Inferior parietal cortex (tissue), 1 donor: ENCODE results near the gene TMEM106C.
A peak's percentile ranks its signal among the peaks of the same experiment; 100 is the strongest.

Experiments used
- DNase-seq: peaks from one replicate; pipeline ENCODE4 v3.0.0-alpha.2; 2016; ENCODE audit errors: extremely low spot score

The TMEM106C gene

DNA sequence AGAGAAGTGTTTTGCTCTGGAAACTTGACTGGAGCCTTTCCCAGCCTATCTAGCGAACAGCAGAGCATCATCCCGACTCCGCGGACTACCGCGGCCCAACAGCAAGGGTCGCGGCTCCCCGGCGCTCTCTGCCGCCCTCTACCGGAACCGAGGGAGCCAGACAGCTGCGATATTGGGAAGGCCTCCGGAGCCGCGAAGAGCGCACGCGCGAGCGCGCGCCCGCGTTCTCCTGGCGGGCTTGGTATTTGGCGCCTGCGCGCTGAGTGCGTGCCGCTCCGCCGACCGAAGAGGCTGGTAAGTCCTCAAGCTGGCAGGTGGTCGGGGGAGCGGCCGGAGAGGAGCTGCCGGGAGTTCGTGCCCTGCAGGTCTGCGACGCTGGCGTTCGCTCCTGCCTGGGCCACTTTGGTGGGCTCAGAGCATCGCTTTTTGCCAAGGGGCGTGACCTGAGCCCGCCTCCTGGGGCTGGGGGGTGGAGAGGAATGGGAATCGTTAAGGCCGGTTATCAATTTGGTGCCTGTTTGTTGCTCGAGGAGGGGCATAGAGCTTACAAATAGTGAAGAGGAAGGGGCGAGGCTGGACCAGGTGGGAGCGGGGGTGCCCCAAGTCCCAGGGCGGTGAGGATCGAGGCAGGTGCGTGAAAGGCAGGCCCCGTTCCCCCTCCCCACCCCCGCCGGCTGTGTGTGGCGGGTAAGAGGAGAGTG, at the start of gene TMEM106C:
TMEM106C (plus strand) TSS at position 257 of the 701 bp plus-strand sequence. CDS start 641 bp downstream, outside the sequence.
- DNase-seq, result peak; percentile 94

GRCh38 chr12:47920913-47921312, 42.5 kb upstream of the TMEM106C start:
- no peak for DNase-seq

GRCh38 chr12:47921907-47922306, 41.5 kb upstream of the TMEM106C start:
- DNase-seq, result no peak

- no peak for DNase-seq
Observed at GRCh38 chr12:47927346-47927745, 36.0 kb upstream of the TMEM106C start.

DNA sequence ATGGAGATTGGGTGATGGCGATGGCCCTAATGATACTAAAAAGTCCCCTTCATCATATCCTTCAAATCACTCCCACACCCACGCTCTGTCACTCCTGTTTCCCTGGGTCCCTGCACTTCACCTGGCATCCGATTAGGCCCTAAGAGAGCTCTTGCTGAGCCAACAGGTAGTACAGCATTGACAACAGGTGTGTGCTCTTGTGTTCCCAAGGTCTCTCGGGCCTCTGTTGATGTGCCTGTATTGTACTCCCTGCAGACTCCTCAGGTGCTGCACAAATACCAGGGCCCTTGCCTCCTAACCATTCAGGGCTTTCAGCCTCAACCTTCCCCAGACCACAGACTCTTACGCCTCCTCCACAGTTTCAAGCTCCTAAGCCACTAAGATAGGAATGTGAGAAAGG, 32.8 kb upstream of the TMEM106C start:
- DNase-seq, result no peak

DNA sequence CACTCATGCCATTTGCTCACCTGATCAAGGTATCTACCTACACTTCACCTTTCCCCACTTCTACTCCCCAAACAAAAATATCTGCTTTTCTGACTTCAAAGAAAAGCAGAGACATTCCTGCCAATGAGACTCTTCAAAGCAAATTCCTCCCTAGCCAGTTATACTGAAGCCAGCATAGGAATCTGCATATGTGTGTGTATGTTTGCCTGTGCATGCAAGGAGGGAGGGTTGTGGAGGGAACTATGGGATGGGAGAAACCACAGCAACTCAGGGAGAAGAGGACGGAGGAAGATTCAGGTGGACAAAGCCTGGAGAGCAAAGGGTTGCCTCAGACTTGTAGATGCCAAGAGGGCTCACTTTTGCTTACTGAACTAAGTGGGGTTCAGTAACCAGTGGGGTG, 32.2 kb upstream of the TMEM106C start:
- no peak for DNase-seq

- DNase-seq, result no peak
Observed at GRCh38 chr12:47935184-47935583, 28.2 kb upstream of the TMEM106C start.

DNA sequence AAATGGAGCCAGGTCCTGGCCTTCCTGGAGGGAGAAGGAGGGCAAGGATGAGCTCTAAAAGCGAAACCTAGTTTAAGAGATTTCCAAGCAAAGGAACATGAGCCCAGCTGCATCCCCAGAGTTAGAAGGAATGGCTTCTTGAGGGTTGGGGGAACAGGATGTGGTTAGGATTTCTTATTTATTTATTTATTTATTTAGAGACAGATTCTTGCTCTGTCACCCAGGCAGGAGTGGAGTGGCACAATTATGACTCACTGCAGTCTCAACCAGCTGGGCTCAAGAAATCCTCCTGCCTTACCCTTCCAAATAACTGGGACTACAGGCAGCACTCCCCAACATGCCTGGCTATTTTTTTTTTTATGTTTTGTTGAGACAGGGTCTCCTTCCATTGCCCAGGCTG, 25.3 kb upstream of the TMEM106C start:
- no peak for DNase-seq

- DNase-seq, result no peak
Observed at GRCh38 chr12:47938594-47938993, 24.8 kb upstream of the TMEM106C start.

GRCh38 chr12:47939009-47939601, 24.3 kb upstream of the TMEM106C start:
- DNase-seq, result no peak

- no peak for DNase-seq
Observed at GRCh38 chr12:47940773-47941474, 22.5 kb upstream of the TMEM106C start.

DNA sequence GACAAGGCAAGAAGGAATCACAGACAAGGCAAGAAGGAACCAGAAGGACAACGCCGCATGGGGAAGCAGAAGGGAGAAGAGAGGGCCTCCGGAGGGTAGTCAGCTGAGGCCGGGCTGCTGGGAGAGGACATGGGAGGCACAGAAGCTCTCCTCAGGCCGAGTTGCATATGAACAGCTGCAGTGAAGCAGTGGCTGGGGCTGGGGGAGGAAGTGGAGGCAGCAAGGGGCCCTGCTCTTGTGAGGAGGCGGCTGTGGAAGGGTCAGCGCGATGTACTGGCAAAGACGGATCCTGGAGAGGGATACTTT, 22.0 kb upstream of the TMEM106C start:
- no peak for DNase-seq

GRCh38 chr12:47941871-47942613, 21.4 kb upstream of the TMEM106C start:
- DNase-seq, result no peak

- DNase-seq, result no peak
Observed at GRCh38 chr12:47942614-47943225, 20.7 kb upstream of the TMEM106C start.

DNA sequence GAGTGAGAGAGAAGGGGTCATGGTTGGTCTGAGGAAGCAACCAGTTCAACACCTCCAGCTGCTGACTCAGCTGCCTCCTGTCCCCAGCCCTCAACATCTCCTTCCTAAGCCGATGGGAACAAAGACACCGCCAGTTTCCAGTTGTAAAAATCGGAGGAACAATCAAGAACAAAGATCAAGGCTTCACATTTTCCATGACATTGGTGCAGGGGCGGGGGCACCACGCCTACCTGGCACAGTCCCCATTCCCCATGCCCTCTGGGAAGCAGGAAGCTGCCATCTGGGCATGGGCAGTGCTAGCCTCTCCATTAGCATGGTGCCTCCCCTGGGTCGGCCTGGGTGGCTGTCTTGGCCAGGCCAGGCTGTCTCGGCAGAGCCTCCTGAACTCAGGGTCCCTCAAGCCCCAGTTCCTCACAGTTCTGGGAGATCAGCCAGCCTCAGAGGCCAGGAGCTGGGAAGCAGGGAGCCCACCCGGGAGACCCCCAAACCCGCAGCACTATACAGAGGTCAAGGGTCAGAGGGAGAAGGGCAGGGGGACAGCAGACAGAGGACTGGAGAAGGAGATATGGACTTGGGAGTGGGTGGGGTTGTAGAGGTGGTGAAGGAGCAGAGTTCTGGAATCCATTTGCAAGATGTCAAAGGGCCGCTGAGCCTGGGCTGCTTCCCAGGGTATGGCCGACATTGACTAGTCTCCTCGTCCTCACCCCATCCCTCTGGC, 19.6 kb upstream of the TMEM106C start:
- DNase-seq, result no peak

- no peak for DNase-seq
Observed at GRCh38 chr12:47944685-47945340, 18.6 kb upstream of the TMEM106C start.

DNA sequence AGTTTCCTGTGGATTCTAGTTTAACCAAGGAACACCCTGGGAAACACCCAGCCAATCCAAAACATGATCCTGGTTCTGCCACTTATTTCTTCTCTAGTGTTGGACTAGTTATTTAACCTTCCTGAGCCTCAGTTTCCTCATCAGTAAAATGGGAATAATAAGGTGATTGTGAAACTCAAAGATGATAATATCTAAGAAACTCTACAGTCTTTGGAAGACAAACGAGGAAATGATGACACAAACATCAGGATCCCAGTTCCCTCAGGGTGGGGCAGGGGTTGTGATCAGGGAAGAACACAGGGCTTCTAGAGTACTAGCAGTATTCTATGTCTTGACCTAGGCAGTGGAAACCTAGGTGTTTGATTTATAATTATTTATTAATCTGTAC, 18.1 kb upstream of the TMEM106C start:
- no peak for DNase-seq

DNA sequence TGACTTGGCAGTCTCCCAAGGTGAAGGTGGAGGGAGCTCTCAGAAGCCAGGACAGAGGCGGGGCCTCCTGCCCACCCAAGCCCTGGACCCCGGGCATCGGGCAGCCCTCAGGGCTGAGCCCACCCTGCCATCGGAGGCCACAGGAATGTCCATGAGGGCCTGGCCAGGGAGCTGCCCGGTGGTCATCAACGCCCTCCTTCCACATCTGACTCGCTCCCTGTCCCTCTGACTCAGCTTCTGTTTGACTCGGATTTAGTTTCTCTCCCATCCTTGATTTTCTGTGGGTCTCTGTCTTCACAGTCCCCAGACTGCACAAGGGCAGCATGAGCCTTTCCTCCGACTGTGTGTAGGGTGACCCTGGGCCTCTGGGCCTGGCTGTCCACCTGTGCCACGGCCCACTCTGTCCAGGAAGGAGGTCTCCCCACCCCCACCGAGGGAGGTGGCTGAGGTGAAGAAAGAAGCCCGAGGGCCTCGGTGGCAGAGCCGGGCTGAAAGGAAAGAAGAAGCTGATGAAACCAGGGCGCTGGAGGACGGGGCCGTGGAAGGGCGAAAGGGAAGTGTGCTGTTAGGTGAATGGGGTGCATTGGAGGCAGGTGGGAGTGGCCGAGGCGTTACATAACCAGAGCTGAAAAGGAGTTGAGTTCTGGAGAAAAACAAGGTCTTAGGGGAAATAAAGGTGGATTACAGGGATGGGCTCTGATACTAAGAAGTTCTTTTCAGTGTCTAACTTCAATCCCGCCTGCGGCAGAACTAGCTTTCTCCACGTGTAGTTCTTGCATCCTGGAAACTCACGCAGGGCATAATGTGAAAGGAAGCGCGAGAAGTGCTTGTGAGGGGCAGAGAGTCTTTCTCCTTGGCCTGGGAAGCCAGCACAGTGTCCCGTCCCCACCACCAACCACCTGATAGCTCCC, 16.7 kb upstream of the TMEM106C start:
- no peak for DNase-seq

DNA sequence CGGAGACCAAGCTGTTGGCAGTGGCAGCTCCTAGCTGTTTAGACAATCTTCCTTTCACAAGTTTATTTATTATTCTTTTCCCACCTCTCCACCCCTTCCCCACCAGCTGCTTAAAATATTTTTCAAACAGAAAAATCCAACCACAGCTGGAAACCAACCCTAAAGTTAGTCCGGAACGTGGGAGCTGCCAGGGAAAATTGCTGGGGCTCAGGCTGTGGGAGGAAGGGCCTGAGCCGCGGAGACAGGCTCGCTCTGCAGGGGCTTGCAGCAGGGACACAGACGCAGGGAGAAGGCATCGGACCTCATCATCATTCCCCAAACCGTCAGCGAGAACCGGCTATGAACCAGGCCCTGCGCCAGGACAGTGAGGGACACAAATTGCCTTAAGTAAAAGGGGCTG, 16.1 kb upstream of the TMEM106C start:
- DNase-seq, result no peak
